Measurements from ENCODE around the gene PHETA1. TPM values are rescaled to one million over a fixed set of nuclear protein-coding genes. Genes with fewer than 3 reads are reported as not detected.

Gene PHETA1
- total and polyA plus RNA-seq, 9 donors: 1.8 to 26.5 (median 19.1) TPM

DNA sequence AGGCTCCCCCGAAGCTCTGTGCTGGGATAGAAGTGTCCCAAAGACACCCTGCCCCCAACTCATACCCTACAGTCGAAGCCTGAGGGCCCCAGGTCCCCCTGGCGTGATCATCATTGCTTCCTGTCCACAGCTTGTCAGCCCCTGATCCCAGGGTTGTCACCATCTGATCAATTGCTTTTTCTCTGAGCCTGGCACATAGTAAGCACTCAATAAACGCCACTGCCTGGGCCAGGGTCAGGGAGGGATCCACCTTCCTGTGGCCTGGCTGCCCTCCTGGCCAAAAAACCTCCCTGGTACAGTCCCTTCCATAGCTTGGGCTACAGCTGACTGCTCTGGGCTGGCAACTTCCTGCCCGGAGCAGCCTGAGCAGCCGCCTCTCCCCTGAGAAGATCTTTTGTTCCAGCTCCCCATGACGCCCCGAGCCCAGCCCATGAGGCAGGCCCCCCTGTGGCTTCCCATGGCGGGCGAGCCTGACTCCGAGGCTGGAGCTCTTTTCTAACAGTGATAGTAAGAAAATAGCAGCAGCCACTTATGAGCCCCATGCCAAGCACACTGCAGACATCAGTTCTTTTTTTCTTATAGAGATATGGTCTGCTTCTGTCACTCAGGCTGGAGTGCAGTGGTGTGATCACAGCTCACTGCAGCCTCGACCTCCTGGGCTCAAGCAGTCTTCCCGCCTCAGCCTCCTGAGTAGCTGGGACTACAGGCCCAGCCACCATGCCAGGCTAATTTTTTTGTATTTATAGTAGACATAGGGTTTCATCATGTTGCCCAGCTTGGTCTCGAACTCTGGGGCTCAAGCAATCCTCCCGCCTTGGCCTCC, 43.3 kb upstream of the PHETA1 start:
- WGBS, 3 donors: 78 to 84% (median 80%) methylated on average over 15 of the region's 15 CpGs
- Histone ChIP-seq H3K9me3 (no peaks in the 10 kb centered on the region), H3K4me3 (no peak overlapping the region), H3K36me3 (no peaks in the 10 kb centered on the region), H3K4me1 (ENCODE audit: insufficient read depth) (peaks cover 8% of the 10 kb centered on the region), H3K27ac (no peak overlapping the region), H3K27me3 (no peaks in the 10 kb centered on the region)
- DNase-seq: no peak
- no peak for TF ChIP-seq EP300 (IDR thresholded peaks at IDR 0.05)
- no peak for TF ChIP-seq POLR2A (IDR thresholded peaks at IDR 0.05)
- intact Hi-C loops (cut with DNase I): no loop called here

DNA sequence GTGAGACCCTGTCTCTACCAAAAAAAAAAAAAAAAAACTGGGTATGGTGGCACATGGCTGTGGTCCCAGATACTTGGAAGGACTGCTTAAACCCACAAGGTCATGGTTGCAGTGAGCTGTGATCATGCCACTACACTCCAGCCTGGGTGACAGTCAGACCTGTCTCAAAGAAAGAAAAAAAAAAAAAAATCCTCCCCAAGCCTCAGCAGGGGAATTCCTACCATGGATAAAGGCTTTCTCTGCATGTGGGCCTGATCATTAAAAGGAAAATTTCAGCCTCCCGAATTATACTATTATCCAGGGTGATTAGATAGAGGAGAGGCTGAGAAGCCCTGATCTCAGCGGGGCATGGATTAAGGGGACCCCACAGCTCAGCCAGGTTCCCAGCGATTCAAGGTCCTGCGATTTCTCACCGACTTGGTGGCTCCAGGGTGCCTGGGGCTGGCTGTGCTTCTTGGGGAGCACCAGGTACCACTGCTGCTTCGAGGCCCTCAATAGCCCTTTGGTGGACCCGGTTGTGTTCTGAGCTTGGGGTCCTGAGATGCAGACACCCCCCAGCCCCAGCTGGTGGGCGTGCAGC, 42.4 kb upstream of the PHETA1 start:
- Histone ChIP-seq H3K27me3 (no peaks in the 10 kb centered on the region), H3K36me3 (no peaks in the 10 kb centered on the region), H3K4me1 (ENCODE audit: insufficient read depth) (peaks cover 14% of the 10 kb centered on the region), H3K9me3 (no peaks in the 10 kb centered on the region), H3K4me3 (no peak overlapping the region), H3K27ac (no peak overlapping the region)
- 80 to 83% (median 81%) methylated on average over 8 of the region's 8 CpGs for WGBS, 3 donors
- no peak for DNase-seq
- intact Hi-C loops (cut with DNase I): no loop called here
- TF ChIP-seq, protein P1, sequence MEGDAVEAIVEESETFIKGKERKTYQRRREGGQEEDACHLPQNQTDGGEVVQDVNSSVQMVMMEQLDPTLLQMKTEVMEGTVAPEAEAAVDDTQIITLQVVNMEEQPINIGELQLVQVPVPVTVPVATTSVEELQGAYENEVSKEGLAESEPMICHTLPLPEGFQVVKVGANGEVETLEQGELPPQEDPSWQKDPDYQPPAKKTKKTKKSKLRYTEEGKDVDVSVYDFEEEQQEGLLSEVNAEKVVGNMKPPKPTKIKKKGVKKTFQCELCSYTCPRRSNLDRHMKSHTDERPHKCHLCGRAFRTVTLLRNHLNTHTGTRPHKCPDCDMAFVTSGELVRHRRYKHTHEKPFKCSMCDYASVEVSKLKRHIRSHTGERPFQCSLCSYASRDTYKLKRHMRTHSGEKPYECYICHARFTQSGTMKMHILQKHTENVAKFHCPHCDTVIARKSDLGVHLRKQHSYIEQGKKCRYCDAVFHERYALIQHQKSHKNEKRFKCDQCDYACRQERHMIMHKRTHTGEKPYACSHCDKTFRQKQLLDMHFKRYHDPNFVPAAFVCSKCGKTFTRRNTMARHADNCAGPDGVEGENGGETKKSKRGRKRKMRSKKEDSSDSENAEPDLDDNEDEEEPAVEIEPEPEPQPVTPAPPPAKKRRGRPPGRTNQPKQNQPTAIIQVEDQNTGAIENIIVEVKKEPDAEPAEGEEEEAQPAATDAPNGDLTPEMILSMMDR (IDR thresholded peaks at IDR 0.05): no peak
- TF ChIP-seq POLR2A (IDR thresholded peaks at IDR 0.05): no peak

DNA sequence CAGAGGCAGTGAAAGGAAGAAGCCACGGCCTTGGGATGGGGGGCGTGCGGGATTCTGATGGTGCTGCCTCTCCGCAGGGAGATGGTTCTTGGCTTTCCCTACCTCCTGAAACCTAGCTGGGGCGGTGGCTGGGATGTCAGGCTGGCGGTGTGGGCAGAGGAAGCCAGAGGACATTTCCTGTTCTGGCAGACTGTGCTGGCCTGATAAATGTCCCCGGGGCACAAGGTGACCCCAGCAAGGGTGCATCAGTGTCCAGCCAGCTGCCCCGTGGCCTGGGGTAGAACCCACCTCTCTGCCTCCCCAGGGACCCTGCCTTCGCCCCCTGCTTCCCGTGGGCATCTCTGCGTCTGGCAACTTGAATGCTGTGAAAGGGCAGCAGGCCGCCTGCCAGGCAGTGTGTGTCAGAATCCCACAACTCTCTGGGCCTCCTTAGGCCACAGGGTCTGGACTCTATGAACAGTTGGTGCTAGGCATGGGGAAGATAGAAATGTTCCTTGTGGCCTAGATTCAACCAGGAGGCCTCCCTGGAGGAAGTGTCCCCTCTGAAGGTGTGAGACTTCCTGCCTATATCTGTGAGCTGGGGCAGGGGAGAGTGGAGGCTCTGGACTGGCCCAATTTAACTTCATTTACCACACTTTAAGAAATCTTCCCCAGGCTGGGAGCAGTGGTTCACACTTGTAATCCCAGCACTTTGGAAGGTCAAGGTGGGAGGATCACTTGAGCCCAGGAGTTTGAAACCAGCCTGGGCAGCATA, 41.7 kb upstream of the PHETA1 start:
- no peaks in the 10 kb centered on the region for H3K27me3 ChIP-seq
- no peak overlapping the region for H3K4me3 ChIP-seq
- no peaks in the 10 kb centered on the region for H3K9me3 ChIP-seq
- TF ChIP-seq, protein P1 (IDR thresholded peaks at IDR 0.05): no peak
- no peak for TF ChIP-seq POLR2A (IDR thresholded peaks at IDR 0.05)
- no peak for TF ChIP-seq EP300 (IDR thresholded peaks at IDR 0.05)
- H3K36me3 ChIP-seq: no peaks in the 10 kb centered on the region
- peaks cover 14% of the 10 kb centered on the region for H3K4me1 ChIP-seq (ENCODE audit: insufficient read depth)
- no peak for DNase-seq
- WGBS, 3 donors: 78 to 83% (median 80%) methylated on average over 12 of the region's 12 CpGs
- intact Hi-C loops (cut with DNase I): no loop called here
- H3K27ac ChIP-seq: peak overlapping the region in 1 of 2 donors; percentile 27

DNA sequence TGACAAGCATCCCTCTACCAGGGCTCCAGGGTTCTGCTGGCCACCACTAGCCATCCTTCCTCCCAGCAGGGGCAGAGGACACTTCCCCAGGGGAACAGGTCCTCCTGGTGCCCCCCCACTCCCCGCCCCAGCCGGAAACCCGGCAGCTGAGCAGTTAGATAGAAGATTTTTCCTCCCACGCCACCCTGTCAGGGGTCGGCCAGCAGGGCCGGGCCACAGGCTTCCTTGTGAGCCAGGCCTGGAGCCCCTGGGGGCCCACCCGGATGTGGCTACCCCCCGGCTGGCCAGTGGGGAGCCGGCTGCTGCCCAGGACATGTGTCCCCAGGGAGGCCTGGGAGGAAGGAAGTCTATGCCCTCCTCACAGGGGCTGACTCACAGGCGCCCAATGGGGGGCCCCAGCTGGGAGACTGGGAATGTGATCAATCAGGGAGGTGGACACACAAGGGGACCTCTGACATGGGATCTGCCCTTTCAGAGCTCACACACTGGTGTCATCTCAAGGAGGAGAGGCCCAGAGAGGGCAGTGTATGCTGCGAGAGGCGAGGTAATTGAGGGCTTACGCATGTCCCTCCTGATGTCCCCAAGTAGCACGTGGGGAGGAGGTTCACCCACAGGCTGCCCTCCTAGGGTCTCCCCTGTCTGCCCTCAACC, 41.0 kb upstream of the PHETA1 start:
- Histone ChIP-seq H3K27ac (peak overlapping the region in 1 of 2 donors; percentile 27), H3K36me3 (no peaks in the 10 kb centered on the region), H3K4me1 (ENCODE audit: insufficient read depth) (peaks cover 14% of the 10 kb centered on the region), H3K27me3 (no peaks in the 10 kb centered on the region), H3K9me3 (no peaks in the 10 kb centered on the region), H3K4me3 (no peak overlapping the region)
- TF ChIP-seq EP300 (IDR thresholded peaks at IDR 0.05) (no peak), POLR2A (IDR thresholded peaks at IDR 0.05) (no peak)
- TF ChIP-seq, protein P1 (IDR thresholded peaks at IDR 0.05): no peak
- intact Hi-C loops (cut with DNase I): loop anchor here in 3 of 4 donors (5.0 kb wide), 2 partner anchors 37 to 42 kb away; no protein-coding TSS in a partner anchor
- peak in 2 of 5 donors; percentile 33 to 67 for DNase-seq
- 36 to 47% (median 39%) methylated on average over 12 to 14 of the region's 14 CpGs for WGBS, 3 donors
